Stimulated activated CD8-positive, alpha-beta memory T cell treated with anti-CD3 and anti-CD28 coated beads, Interleukin-15, amount 100 ng/mL, for 1 hour (primary cell): ENCODE data around the gene CRYGA.
A peak's percentile ranks its signal among the peaks of the same experiment; 100 is the strongest.

ENCODE experiments used
- DNase-seq: peaks from one replicate; pipeline ENCODE4 v3.0.0-alpha.2; 2020; ENCODE audit warnings: low read depth

The CRYGA gene, protein sequence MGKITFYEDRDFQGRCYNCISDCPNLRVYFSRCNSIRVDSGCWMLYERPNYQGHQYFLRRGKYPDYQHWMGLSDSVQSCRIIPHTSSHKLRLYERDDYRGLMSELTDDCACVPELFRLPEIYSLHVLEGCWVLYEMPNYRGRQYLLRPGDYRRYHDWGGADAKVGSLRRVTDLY

DNA sequence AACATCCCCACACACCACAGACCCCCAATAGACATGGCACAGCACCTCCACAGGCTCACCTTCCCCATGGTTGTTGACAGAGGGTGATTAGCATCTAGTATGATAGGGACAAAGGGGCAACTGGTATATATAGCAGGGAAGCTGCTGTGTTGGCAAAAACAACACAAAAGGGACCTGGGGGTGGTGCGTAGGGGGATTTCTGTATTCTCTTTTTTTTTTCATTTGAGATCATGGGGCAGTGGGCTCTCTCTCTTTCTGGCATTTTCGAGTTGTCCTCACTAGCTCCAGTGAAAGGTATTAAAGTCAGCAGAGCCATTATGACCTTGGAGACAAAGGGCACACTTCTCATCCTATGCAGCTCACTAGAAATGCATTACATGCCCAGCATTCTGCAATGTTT lies at the start of gene CRYGA:
Gene CRYGA (minus strand): TSS at position 101 of the 400 bp plus-strand sequence. CDS start 33 bp downstream, at position 68.
- no peak for DNase-seq

DNA sequence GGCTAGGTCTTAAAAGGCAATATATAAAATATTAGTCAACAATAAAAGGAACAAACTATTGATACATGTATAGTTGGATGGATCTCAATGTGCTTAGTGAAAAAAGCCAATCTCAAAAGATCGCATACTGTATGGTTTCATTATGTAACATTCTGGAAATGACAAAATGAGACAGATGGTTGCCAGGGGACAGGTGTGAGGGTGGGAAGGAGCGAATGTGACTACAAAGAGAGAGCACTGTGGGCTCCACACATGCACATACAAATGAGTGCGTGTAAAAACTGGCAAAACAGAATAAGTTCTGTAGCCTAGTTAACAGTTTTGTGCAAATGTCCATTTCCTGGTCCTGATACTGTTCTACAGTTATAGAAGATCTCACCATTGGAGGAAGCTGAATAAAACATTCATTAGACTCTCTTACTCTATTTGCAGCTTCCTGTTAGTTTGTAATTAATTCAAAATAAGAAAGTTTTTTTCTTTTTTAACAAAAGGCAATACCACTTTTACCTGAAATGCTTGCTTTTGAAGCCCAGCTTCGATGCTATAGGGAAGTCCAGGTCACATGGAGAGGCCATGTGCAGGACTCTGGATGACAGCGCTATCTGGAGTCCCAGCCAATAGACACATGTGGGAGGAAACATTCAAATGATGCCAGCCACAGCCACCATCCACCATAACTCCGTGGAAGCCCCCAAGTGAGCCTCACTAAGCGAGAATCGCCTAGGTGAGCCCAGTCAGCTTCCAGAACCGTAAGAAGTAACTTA lies 47.5 kb upstream of the CRYGA start:
- no peak for DNase-seq

DNA sequence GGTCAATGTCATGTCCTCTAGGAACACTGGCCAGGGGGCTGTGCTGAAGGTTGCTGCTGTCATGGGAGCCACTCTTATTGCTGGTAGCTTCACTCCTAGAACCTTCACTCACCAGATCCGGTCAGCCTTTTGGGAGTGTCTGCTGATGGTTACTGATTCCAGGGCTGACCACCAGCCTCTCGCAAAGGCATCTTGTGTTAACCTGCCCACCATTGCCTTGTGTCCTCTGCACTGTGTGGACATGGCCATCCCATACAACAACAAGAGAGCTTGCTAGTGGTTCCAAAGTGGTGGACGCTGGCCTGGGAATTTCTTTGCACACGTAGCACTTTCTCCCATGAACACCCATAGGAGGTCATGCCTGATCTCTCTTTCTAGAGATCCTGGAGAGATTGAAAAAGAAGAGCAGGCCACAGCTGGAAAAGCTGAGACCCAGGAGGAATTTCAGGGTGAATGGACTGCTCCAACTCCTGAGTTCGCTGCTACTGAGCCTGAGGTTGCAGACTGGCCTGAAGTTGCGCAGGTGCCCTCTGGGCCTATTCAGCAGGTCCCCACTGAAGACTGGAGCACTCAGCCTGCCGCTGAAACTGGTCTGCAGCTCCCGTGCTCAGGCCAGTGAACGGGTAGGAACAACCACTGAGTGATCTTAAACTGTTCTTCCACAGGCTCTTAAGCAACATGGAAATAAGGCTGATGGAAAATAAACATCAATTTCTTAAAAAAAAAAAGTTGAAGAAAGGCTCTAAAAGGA lies 45.1 kb upstream of the CRYGA start:
- DNase-seq: no peak

DNA sequence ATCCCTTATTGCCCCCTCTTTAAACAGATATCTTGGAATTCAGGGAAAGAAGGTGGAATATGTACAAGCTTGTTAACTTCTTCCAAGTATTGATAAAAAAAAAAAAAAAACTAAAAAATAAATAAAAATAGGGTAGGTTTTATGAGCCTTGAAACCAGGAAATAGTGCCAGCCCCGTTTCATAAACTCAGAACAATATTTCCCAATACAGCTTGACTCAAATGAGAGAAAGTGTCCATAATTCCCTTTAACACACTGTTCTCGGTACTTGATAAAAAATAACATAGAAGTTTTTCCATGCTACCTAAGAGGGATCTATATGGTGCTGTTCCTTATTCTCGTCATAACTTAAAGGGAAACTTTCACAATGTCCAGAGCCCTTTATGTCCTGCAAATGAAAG lies 44.4 kb upstream of the CRYGA start:
- no peak for DNase-seq

DNA sequence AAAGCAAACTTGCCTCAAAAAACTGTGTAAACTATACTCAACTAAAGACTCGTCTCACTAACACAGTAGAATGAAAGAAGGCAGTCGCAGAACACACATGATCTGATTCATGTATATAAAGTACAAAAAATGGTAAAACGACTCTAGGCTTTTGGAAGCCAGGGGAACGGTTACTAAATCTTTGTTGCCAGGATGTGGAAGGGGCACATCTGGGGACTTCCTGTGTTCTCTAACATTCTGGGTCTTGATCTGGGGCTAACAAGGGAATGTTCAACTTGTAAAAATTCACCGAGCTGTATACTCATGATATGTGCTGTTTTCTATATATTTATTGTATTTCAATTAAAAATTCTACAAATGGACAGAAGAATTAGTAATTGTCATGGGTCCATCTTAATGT lies 40.8 kb upstream of the CRYGA start:
- DNase-seq: no peak

DNA sequence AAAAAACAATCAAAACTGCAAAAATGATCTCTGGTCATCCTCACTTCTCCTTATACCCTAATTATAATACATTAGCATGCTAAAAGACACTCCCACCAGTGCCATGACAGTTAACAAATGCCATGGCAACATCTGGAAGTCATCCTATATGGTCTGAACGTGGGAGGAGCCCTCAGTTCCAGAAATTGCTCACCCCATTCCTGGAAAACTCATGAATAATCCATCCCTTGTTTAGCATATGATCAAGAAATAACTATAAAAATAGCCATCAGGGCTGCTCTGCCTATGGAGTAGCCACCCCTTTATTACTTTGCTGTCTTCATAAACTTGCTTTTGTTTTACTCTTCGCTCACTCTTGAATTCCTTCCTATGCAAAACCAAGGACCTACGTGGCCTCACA lies 32.1 kb upstream of the CRYGA start:
- no peak for DNase-seq

DNA sequence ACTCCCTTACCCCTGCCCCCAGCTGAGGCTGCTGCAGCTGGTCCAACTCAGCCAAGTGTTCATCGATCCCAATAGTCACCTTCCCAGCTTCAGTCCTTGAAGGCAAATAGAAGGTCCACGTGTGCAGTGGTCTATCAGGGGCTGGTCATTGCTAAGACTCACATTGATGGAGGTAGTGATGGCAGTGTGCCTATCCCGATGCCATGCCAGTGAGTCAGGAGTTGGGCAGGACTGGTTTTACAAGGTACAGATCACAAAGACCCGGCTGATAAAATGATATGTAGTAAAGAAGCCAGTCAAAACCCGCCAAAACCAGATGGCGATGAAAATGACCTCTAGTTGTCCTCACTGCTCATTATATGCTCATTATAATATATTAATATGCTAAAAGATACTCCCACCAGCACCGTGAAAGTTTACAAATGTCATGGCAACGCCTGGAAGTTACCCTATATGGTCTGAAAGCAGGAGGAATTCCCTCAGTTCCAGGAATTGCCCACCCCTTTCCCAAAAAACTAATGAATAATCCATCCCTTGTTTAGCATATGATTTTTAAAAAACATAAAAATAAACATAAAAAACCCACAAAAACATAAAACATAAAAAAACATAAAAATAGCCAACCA lies 29.3 kb upstream of the CRYGA start:
- no peak for DNase-seq

DNA sequence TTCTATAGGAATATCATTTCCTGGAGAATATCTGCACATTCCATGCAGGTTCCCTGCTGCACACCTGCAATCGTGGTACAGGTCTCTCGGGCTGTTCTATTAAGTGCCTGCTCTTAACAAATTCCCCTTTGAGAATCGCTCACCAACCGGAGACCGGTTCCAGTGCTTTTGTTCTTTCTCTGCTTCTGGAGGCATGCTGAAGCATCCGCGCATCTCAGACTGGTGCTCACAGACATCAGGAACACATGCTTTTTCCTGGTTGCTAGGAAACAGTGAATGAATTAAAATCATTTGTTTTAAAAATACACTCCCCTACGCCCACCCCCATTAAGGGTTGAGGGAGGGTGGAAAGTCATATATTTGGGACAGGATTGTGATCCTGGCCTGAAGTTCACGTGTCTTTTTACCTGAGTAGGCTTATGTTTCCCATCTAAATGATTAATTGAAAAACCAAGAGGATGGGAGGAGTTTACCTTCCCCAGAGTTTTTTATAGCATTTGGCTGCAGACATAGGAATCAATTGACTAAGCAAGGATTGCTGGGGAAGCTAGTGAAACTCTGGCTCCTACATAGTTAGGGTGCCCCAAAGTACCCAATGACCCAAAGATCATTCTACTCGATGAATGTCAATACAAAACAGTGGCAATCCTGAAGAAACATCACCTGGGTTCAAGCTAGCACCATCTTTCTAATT lies 26.6 kb upstream of the CRYGA start, which contains the start of gene C2orf80:
Gene C2orf80 (minus strand): TSS at position 221 of the 694 bp plus-strand sequence. CDS start 3,044 bp downstream, outside the sequence.
- no peak for DNase-seq

DNA sequence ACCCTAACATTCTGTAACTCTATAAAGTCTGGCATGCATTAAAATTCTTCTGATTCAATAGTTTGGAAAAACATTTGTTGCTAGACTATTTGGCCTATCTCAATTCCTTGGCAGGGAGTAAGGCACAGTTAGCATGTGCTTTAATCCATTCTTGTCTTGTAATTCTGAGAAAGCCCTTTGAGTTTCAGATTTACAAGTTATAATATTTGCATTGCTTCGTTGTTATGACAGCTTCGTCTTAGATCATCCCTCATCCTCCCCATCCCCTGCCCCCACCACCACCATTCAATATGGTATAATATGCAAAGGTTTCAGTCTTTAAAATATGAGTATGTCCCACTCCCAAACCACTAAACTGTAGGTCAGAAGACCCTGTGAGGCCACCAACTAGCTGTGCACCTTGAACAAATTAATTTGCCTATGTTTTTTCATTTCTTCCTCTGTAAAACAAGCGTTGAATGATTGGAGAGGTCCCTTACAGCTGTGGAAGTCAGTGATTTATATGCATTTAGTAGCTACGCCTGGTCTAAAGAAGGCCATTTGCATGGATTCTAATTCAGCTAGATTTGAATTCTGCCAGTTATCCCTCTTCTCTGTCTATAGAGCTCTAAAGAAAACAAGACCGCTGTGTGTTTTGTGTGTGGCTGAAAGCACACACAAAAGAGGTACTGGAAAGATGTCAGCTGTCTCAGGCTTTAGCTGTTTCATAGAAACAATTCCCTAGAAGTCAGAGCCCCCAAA lies 25.9 kb upstream of the CRYGA start:
- no peak for DNase-seq

DNA sequence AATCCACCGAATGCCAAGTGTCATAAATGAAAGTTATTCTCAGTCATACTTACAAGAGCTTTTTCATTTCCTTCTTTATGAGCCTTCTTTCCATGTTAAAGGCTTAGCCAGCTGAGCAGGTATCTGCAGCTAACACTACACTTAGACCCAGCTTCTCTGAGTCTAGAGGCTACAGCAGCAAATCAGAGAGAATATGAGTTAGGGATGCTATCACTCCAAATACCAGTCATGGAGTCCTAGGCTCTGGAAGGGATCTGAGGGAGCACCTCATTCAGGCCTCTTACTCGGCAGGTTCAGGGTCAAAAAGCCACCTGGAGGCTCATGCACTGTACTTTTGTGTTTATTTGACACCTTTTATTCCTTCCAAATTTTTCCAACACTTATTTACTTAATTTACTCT lies 23.5 kb upstream of the CRYGA start:
- DNase-seq: no peak

DNA sequence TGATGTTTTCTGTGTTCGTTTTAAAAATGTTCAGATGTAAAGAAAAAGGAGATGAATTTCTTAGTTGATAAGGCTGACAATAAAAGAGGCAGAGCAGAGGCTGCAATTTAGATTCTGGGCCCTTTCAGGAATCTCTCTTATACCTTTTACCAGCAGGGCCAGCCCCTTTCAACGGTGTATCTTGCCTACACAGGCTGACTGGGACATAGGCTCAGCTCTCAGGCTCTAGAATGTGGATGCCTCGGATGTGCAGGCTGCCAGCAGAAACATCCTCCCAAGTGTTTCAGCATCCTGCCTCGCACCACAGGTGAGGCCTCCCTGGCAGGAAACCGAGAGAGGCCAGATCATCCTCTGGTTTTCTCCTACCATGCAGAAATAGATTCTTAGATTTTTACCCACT lies 23.1 kb upstream of the CRYGA start:
- DNase-seq: no peak

DNA sequence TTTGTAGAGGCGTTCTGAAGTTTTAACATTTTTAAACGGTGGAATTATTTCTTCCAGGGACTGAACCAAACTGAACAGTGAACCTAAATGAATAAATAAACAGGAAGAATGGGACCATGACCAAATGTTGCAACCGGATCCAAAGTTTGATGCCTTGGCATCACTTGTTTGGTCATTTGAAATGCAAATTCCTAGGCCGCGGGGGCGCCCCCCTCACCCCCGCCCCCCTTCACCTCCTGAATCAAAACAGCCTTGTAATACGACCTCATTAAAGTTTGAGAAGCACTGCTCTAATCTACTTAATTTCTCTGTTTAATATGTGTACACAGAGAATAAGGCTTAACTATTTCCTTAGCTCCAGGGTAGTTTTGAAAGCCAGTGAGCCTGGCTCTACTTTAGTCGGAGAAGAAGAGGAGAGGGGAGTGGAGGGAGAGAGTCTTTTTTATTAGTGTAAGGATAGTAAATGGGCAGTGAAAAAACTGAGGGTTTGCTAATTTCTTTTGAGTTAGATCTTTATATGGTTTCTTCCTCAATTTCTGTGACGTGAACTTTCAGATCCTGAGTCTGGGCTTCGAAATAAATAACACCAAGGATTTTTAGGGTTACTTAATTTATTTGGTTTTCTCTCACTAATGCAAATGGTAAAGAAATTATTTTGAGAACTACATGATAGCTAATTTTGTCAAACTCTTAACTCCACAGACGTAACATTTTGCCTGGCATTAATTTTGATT lies 20.8 kb upstream of the CRYGA start:
- no peak for DNase-seq

DNA sequence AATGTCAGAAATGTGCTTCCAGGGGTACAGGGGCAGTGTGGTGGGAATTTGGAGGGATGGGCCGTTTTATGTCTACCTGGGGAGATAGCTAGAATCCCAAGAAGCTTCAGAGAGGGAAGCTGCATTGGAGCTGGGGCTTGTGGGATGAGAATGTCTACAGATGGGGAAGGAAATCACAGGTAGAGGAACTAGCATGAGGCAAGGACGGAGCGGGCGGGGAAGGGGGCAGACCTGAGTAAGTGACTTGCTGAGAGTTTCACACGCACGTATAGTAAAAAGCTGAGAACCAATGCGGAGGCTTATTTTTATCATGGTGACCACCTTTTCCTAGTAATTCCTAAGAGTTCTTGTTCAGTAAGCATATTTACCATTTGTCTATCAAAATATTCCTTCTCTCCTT lies 20.1 kb upstream of the CRYGA start:
- DNase-seq: no peak

DNA sequence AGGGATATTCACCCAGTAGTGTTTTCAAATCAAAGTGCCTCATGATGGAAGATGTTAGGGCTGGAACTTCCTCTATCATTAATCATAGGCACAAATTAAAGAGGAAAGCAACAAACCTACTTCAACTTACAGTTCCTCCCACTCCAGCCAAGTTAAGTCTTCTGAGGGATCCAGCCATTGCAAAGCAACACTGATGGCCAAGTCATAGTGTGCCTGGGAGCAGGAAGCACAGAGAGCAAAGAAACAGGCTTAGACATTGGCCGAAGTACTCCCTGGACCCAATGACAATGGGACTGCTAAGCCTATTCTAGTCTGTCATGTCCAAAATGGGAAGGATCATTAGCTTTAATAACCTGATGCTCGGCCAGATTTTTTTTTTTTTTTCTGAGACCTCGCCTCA lies 19.4 kb upstream of the CRYGA start:
- no peak for DNase-seq

DNA sequence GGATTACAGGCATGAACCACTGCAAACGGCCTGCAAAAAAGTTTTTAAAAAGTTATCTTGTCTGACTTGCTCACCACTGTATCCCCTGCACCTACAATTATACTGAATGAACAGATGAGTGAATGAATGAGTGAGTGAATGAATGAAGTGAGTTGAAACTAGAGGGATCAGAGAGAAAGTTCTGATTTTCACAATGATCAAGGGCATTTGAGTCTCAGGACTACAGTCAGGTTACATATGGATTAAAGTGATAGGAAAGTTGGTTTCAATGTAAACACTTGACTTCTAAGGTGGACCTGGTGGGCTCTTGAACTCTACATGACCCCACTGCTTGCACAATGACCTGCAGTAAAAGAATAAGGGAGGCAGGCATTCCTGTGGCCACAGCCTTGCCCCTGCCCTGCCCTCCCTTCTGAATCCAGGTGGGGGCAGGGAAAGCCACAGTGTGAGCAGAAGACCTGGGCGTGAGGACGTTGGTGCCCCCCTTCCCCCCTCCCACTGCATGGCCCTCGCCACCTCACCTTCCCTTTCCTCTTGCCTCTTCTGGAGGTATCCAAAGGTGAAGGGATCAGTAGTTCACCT lies 15.7 kb upstream of the CRYGA start:
- DNase-seq: no peak

DNA sequence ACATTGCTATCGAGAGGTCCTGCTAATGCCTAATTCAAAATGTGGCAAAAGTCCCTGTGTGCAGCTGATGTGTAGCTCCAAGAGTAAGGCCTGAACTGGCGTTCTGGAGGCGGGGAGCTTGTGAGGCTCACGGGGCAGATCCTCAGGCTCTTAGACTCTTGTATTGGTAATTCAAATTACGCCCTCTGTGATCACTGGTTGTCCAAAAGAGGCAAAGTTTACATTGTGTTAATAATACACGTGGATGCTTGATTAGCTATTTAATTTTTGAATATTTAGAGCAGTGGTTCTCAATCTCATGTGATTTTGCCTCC lies 12.4 kb upstream of the CRYGA start:
- no peak for DNase-seq

DNA sequence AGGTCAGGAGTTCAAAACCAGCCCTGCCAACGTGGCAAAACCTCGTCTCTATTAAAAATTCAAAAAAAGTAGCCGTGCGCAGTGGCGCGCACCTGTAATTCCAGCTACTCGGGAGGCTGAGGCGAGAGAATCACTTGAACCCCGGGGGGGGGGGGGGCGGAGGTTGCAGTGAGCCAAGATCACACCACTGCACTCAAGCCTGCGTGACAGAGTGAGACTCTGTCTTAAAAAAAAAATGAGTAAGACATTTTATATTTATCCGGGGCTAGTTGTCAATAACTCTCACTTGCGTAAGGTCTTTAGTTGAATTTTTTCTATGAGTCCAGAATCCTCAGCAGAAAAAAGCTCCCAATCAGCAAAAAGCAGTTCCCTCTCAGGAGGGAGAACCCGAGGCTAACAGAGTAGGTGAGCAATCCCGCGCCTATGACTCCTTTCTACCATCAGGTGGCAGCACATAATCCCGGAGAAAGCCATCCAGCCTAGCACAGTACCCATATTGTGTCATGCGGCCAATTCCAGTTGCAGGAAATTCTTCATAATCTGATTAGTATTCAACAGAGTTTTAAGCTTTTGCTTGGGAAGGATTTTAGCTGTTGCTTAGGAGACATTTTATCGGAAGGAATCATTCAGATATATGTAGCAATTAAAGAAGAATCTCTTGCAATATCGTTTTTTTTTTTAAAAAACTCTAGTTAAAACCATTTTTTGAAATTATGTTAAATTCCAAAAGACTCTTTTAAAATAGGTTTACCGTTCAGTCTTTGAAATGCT lies 11.9 kb upstream of the CRYGA start:
- peak; percentile 26 for DNase-seq

DNA sequence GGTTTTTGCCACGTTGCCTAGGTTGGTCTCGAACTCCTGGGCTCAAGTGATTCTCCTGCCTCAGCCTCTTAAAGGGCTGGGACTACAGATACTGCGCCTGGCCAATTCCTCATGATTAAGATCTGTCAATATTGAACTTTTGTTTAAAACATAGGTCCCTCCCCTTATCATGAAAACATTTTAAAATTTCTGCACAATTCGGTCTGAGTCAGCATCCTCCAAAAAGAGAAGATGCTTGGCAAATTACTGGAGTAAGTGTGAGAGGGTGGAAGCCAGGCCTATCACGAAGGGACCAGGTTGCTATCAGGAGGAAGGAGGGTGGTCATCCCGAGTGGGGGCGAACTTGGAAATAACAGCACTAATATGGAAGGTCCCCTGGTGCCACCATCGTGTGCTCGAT lies 10.8 kb upstream of the CRYGA start:
- no peak for DNase-seq

DNA sequence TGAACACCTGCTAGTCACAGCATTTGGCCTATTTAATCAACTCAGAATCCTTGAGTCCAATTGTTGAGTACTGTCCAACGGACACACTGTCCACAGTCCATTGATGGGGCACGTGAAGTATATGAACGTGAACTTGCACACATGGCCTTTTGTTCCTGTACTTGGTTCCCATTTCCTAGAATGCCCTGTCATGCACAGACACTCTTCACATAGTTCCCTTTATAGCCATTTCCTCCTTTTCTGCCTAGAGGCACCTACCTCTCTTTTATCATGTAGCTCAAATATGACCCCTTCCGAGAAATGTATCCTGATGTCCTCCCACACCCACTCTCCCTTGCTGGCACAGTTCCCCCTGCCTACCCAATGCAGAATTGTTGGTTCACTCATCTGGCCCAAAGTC lies 8.7 kb upstream of the CRYGA start:
- no peak for DNase-seq
